ENCODE data around the gene GABRD.

The GABRD gene

GRCh38 chr1:2014741-2015735 is 4.1 kb upstream of the GABRD start:
- DNase-seq (ENCODE audit: low read depth in 4 of 4, low spot score in 1 of 4) = no peak

GRCh38 chr1:2016123-2016522 is 3.0 kb upstream of the GABRD start:
- DNase-seq (ENCODE audit: low read depth in 4 of 4, low spot score in 1 of 4) = no peak

- DNase-seq (ENCODE audit: low read depth in 4 of 4, low spot score in 1 of 4) = no peak
Measured at GRCh38 chr1:2018217-2019171, 651 bp upstream of the GABRD start.

DNA sequence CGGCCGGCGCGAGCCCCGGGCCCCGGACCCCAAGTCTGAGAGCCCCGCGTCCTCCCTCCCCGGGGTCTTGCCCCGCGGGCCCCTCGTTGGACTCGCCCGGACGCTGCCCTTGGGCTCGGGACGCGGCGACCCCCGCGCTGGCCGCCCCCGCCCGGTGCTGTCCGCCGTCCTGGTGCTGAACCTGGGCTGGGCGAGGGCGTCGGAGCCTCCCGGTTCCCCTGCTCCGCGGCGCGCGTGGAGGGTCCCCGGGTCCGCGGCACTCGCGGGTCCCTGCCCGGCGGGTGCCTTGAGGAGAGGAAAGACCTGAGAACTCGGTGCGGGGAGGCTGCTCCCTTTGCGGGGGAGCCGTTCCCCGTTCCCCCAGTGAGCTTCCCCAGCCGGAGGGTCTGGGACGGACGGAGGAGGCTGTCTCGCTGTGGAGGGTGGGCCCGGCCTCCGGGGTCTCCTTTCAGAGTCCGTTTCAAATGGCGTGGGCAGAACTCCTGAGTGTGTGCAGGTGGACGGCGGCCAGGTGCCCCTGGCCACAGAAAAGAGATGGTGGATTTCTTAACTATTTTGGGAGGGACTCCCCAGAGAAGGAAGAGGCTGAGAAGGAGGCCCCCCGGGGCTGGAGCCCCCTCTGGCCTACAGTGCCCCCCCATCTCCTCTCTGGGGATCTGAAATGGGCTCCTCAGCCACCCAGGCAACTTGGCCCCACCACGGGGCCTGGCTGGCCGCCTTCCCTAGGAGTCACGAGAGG is 595 bp downstream of the GABRD start:
- DNase-seq (ENCODE audit: low read depth in 4 of 4, low spot score in 1 of 4) = no peak

DNA sequence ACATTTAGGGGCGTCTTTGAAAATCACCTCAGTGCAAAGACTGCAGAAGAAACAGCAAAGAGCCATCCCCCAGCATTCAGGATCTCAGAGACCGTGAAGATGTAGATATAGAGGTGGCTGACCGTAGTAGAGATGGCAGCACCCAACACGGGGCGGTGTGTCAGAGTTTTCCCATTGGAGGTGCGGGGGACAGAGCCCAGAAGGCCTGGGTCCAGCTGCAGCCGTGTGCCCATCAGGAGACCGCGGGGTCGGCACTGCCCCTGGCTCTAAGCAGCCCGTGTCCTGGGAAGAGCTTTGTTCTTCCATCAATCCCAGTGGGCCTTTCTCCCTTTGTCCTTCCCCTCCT is 1.1 kb downstream of the GABRD start:
- no peak for DNase-seq (ENCODE audit: low read depth in 4 of 4, low spot score in 1 of 4)

DNA sequence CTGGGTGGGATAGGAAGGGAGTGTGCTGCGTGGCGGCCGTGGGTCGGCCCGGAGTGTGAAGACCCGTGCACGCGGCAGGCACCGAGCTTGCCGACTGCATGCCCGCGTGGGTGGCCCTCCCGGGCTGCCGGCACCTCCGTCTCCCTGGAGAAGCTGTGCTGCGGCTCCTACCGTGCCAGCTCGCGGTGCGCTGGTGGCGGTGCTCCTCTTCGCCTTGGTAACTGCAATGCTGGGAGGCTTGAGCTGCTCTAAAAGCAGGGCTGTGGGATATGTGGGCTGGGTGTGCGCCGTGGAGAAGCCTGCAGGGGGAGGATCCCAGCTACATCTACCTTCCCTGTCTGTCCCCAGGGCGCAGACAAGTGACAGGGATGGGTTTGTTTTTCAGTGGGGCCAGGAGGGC is 2.4 kb downstream of the GABRD start:
- no peak for DNase-seq (ENCODE audit: low read depth in 4 of 4, low spot score in 1 of 4)

DNA sequence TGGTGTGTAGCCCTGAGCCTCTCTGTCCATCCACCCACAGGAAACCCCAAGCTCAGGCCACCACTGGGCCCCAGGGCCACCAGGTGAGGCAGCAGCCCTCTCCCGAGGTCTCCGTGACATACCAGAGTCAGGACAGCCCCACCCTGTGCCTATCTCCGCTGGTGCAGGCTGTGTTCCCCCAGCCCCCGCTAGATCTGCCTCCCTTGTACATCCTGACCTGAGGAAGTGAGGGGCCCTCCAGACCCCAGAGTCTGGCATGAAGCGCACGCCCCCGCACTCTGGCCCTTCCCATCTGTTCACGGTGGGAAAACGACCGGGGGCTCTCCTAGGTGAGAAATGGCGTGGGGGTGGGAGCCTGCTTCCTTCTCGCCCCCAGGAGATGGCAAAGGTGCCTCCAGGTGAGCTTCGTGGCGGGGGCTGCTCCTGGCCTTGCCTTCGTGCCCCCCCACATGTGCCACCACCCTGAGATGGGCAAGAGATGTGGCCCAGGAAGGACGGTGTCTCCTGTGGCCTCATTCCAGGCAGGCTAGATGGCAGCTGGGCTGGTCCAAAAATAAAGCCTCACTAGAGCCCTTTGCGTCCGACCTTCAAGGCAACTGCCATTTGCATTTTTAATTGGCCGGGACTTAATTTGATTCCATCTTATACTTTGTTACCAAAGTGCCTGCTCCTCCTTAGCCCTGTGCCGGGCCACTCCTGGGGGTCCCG is 3.1 kb downstream of the GABRD start:
- DNase-seq (ENCODE audit: low read depth in 4 of 4, low spot score in 1 of 4) = no peak

DNA sequence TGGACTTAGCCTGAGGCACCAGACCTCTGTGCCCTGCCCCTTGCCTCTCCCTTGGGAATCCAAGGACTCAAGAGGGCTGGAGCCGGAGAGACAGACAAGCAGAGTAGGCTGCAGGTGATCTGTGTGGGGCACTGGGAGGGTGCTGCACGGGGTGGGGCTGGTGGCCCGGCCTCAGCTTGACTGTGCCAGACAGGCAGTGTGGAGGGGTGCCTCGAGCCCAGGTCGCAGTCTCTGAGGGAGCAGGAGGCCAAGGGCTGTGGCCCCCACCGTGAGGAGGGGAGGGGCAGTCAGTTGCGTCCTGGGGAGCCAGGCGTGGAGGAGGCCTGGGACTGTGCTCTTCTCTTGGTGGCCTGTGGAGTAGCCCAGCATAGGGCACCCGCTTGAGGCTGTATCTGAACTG is 4.0 kb downstream of the GABRD start:
- DNase-seq (ENCODE audit: low read depth in 4 of 4, low spot score in 1 of 4) = no peak

- no peak for DNase-seq (ENCODE audit: low read depth in 4 of 4, low spot score in 1 of 4)
Measured at GRCh38 chr1:2024451-2024850, 5.3 kb downstream of the GABRD start.

DNA sequence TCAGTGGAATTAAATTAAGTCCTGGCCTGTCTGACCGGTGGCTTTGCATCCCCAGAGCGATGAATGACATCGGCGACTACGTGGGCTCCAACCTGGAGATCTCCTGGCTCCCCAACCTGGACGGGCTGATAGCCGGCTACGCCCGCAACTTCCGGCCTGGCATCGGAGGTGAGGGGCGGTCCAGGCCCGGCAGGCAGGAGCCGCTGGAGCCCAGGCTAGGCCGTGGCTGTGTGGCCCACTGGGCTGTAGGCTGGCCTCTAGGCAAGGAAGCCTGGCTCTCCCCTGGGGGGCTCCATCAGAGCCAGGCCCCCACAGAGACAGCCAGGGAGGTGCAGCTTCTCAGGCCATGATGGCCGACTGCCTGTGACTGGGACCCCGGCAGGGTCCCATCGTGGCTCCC is 5.7 kb downstream of the GABRD start:
- no peak for DNase-seq (ENCODE audit: low read depth in 4 of 4, low spot score in 1 of 4)

DNA sequence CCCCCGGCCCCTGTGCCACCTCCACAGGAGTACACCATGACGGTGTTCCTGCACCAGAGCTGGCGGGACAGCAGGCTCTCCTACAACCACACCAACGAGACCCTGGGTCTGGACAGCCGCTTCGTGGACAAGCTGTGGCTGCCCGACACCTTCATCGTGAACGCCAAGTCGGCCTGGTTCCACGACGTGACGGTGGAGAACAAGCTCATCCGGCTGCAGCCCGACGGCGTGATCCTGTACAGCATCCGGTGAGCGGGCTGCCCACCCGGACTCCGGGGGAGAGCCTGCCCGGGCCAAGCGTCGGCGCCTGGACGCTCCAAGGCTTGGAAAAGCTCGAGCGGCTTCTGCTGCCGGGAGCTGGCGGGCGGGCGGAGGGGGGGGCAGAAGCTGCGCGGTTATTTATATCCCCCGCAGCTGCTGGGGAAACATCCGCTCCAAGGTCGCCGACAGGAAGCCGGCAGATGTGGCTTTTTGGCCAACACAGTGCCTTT is 6.4 kb downstream of the GABRD start:
- no peak for DNase-seq (ENCODE audit: low read depth in 4 of 4, low spot score in 1 of 4)

- DNase-seq (ENCODE audit: low read depth in 4 of 4, low spot score in 1 of 4) = no peak
Measured at GRCh38 chr1:2027961-2028583, 8.9 kb downstream of the GABRD start.

DNA sequence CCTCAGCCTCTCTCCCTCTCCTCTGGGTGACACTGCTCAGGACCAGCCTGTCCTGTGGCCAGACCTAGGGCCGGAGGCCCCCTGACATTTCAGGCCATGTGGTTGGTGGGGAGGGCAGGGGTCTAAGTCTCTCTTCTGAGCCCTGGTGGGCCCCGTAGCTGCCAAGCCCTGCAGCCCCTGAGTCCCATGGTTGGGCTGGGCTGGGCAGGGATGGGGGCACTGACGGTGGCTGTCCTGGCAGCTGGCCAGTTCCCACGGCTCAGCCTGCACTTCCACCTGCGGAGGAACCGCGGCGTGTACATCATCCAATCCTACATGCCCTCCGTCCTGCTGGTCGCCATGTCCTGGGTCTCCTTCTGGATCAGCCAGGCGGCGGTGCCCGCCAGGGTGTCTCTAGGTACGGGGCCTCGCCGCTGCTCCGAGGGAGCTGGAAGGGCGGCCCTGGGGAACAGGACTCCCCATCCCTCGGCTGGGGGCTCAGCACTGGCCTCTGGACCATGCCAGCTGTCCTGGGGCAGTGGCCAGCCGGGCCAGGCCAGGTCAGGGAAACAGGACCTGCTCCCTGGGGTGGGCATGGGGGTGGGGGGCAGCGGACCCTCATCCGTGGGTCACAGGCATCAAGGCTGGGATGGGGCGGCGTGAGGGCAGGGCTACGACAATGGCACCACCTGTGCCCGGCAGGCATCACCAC is 9.9 kb downstream of the GABRD start:
- no peak for DNase-seq (ENCODE audit: low read depth in 4 of 4, low spot score in 1 of 4)

DNA sequence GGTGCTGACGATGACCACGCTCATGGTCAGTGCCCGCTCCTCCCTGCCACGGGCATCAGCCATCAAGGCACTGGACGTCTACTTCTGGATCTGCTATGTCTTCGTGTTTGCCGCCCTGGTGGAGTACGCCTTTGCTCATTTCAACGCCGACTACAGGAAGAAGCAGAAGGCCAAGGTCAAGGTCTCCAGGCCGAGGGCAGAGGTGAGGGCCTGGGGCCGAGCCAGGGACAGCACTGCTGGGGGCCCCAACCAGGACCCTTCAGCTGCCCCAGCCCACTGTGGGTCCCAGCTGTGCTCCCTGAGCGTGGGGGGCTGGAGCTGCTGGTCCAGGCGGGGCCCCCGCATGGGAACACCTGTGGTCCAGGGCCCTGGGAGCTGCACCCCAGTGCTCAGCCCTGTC is 10.4 kb downstream of the GABRD start:
- no peak for DNase-seq (ENCODE audit: low read depth in 4 of 4, low spot score in 1 of 4)

- DNase-seq (ENCODE audit: low read depth in 4 of 4, low spot score in 1 of 4) = no peak
Measured at GRCh38 chr1:2030076-2030871, 11.1 kb downstream of the GABRD start.

DNA sequence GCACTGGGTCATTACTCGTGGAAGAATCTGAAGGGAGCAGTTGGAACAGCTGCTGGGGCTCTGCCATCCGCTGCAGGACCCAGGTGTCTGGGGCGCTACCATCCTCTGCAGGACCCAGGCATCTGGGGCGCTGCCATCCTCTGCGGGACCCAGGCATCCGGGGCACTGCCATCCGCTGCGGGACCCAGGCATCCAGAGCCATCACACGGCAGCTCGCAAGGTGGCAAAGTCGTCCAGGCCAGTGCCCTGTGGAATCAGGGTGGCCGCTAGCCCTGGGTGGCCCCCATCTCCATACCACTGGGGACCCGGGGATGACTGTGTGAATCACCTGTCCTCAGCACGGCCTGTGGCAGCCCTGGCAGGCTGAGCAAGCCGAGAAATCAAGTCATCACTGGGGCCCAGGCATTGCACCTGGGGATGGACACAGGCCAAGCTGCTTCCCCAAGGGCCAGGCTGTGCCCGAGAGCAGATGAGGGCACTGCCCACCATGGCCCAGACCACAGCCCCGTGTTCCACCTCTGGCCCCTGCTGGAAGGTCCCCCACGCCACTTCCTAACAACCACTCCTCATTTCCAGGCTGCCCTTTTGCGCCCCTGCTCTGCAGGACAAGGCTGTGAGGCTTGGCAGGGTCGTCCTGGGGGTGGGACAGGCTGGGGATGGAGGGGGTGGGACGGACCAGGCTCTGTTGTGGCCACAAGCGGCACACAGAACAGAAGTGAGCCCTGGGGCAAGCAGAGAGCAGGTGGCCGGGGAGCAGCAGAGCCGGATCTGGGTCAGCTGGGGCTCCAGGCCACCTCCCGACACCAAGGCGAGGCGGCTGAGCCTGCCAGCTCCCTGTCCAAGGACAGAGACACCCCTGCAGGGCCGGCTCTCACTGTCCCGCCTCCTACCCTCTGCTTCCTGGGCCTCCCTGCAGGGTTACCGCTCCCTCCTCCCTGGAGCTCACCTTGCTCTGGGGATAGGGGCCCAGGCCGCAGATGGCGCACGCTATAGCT is 12.7 kb downstream of the GABRD start:
- DNase-seq (ENCODE audit: low read depth in 4 of 4, low spot score in 1 of 4) = no peak

DNA sequence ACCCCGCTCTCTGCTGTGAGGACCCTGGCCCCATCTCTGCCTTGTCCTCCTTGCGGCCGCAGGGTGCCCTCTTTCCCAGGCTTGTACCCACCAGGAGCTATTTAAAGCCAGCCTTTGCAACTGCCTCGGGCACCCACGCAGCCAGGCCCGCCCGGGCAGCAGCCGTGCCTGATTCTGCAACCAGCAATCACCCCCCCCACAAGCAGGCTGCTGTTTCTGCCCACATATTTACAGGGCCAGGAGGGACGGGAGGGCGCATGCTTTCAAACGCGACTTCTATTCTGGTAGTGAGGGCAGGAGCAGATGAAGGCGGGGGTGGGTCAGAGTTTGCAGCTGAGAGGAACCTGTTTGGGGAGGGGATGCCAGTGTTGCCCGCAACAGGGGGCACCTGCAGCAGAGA is 13.6 kb downstream of the GABRD start:
- DNase-seq (ENCODE audit: low read depth in 4 of 4, low spot score in 1 of 4) = no peak
